Upper lobe of right lung (tissue), 1 donor: ENCODE data around the gene C1QTNF9. TPM values are rescaled to one million over a fixed set of nuclear protein-coding genes. Genes with fewer than 3 reads are reported as not detected.
A peak's percentile ranks its signal among the peaks of the same experiment; 100 is the strongest.
"Not testable (repeated sequence)": the region's sequence is repeated elsewhere in the genome, so short reads cannot be mapped to it uniquely, and the experiment has no call there.

Source experiments
- ATAC-seq: fragments of 200-7000 bp; cut with Tn5 transposase; one replicate; pipeline ENCODE4 v1.9.1; 2020; ENCODE audit warnings: mild to moderate bottlenecking, moderate library complexity
- DNase-seq: peaks from one replicate; pipeline ENCODE4 v3.0.0-alpha.2; 2020
- H3K27ac ChIP-seq: fragments of 200-600 bp; one replicate; pipeline ENCODE4 v1.8.0; 2022
- H3K27me3 ChIP-seq: fragments of 200-600 bp; one replicate; pipeline ENCODE4 v1.8.0; 2022; ENCODE audit warnings: mild to moderate bottlenecking
- H3K36me3 ChIP-seq: fragments of 200-600 bp; one replicate; pipeline ENCODE4 v1.8.0; 2022
- H3K4me1 ChIP-seq: fragments of 200-600 bp; one replicate; pipeline ENCODE4 v1.8.0; 2022
- H3K4me3 ChIP-seq: fragments of 200-600 bp; one replicate; pipeline ENCODE4 v1.8.0; 2022; ENCODE audit warnings: mild to moderate bottlenecking
- H3K9me3 ChIP-seq: fragments of 200-600 bp; one replicate; pipeline ENCODE4 v1.8.0; 2022
- intact Hi-C: fragments of 100-400 bp; cut with DNase I; formaldehyde crosslinking; loops from one replicate; pipeline ENCODE4 v1.11.0; 2022
- long read RNA-seq: library from polyadenylated mRNA; unstranded; transcript quantifications from one replicate; pipeline ENCODE4 v2.0.0, GENCODE V29; 2021
- total RNA-seq: library from RNA; stranded (reverse); fragmentation: NEBNext Ultra II Directional; extraction: Animal tissue kit (Norgen Biotek cat#: 25700); gene quantifications from one replicate; pipeline ENCODE4 v1.2.1, GENCODE V29; 2021
- TF ChIP-seq, protein P1 (sequence below): fragments of 200-600 bp; IDR thresholded peaks from one replicate; pipeline ENCODE4 v1.8.0; 2022; ENCODE audit warnings: antibody characterized with exemption
- donor health status: DM: no; HTN: yes; CAD: no; lungs with severe emphysema.

The C1QTNF9 gene
- not detected for total RNA-seq
- long read RNA-seq, result 0 reads

- H3K9me3 ChIP-seq, H3K27me3 ChIP-seq, ATAC-seq, DNase-seq, H3K4me3 ChIP-seq, H3K27ac ChIP-seq, H3K36me3 ChIP-seq, intact Hi-C loops: not testable (repeated sequence)
- peaks cover 12% of the 10 kb centered on the region for H3K4me1 ChIP-seq
Measured at GRCh38 chr13:24309300-24309699, at the start of gene C1QTNF9. Gene C1QTNF9, plus strand, starts transcription at chr13:24309580. Its CDS starts 6,424 bp downstream, at chr13:24316004.

DNA sequence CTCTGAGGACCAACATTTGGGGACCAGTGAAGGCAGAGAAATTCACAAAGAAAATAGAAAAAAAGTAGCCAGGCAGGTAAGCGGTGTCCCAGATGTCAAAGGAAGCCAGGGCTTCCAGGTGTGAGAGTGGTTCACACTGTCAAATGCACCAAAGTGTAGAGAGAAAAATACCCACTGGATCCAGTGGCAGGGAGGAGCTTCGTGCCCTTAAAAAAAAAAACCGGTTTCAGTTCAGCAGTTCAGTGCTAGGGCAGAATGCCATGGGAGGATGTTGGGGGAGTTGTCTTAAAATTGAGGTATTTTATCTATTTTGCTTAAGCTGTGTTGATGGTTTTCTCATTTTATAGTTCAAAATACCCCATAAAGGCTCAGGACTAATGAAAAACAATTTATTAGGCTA lies 47.8 kb upstream of the C1QTNF9 start:
- H3K9me3 ChIP-seq, result no peaks in the 10 kb centered on the region
- no peaks in the 10 kb centered on the region for H3K27me3 ChIP-seq
- H3K4me1 ChIP-seq, result peaks cover 27% of the 10 kb centered on the region
- intact Hi-C loops, result no loop called here
- TF ChIP-seq, protein P1, sequence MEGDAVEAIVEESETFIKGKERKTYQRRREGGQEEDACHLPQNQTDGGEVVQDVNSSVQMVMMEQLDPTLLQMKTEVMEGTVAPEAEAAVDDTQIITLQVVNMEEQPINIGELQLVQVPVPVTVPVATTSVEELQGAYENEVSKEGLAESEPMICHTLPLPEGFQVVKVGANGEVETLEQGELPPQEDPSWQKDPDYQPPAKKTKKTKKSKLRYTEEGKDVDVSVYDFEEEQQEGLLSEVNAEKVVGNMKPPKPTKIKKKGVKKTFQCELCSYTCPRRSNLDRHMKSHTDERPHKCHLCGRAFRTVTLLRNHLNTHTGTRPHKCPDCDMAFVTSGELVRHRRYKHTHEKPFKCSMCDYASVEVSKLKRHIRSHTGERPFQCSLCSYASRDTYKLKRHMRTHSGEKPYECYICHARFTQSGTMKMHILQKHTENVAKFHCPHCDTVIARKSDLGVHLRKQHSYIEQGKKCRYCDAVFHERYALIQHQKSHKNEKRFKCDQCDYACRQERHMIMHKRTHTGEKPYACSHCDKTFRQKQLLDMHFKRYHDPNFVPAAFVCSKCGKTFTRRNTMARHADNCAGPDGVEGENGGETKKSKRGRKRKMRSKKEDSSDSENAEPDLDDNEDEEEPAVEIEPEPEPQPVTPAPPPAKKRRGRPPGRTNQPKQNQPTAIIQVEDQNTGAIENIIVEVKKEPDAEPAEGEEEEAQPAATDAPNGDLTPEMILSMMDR, result no peak
- DNase-seq, result no peak
- no peak for ATAC-seq
- H3K36me3 ChIP-seq, result no peaks in the 10 kb centered on the region
- no peak overlapping the region for H3K4me3 ChIP-seq
- H3K27ac ChIP-seq, result no peak overlapping the region

DNA sequence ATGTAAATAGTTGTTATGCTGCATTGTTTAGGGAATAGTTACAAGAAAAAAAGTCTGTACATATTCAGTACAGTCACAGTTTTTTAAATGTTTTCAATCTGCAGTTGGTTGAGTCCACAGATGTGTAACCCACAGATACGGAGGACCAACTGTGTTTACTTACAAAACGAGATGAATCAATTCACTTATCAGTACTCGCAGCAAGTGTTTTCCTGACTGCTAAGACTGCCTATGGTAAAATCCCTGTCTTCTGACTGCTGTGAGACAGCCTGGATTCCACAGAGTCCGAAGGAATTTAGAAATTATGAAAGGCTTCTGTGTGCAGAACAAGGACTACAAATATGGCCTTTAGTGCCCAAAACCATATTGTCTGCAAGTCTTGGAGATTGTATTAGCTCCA lies 45.7 kb upstream of the C1QTNF9 start:
- TF ChIP-seq, protein P1, result no peak
- peak overlapping the region; percentile 40 for H3K27ac ChIP-seq
- ATAC-seq, result no peak

DNA sequence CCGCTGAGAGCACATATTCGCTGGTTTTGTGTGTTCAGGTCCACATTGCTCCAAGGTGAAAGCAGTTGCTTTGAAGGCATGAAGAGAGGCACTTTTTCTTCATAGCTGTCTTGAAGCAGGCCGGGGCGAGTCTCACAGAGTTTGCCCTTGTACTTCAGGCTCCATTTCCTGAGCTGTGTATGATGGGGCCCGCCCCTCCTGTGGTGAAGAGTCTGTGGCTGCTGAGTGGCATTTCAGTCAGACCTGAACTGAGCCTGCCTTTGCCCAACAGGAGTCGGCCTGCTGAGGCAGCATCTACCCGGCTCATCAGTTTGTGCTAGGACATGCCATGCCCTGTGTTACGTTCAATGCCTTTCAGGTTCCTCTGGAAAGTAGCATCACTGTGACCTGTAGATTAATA lies 44.4 kb upstream of the C1QTNF9 start:
- no peak overlapping the region for H3K4me3 ChIP-seq
- H3K27me3 ChIP-seq, result no peaks in the 10 kb centered on the region
- ATAC-seq, result peak; percentile 93
- H3K4me1 ChIP-seq, result peaks cover 44% of the 10 kb centered on the region
- DNase-seq, result peak; percentile 80
- TF ChIP-seq, protein P1, result no peak
- H3K36me3 ChIP-seq, result no peaks in the 10 kb centered on the region
- peak overlapping the region; percentile 56 for H3K27ac ChIP-seq
- no peaks in the 10 kb centered on the region for H3K9me3 ChIP-seq
- intact Hi-C loops, result no loop called here

More for the DNA sequence above, 45.7 kb upstream of the C1QTNF9 start:
- Histone ChIP-seq H3K4me1 (peaks cover 42% of the 10 kb centered on the region), H3K27me3 (no peaks in the 10 kb centered on the region), H3K4me3 (no peak overlapping the region), H3K9me3 (no peaks in the 10 kb centered on the region), H3K36me3 (no peaks in the 10 kb centered on the region)
- intact Hi-C loops, result no loop called here
- DNase-seq, result no peak

GRCh38 chr13:24265453-24265852 lies 43.9 kb upstream of the C1QTNF9 start:
- TF ChIP-seq, protein P1, result no peak
- intact Hi-C loops, result no loop called here
- Histone ChIP-seq H3K27ac (peak overlapping the region; percentile 34), H3K4me3 (no peak overlapping the region), H3K27me3 (no peaks in the 10 kb centered on the region), H3K4me1 (peaks cover 49% of the 10 kb centered on the region), H3K9me3 (no peaks in the 10 kb centered on the region), H3K36me3 (no peaks in the 10 kb centered on the region)
- ATAC-seq (no peak), DNase-seq (no peak)

DNA sequence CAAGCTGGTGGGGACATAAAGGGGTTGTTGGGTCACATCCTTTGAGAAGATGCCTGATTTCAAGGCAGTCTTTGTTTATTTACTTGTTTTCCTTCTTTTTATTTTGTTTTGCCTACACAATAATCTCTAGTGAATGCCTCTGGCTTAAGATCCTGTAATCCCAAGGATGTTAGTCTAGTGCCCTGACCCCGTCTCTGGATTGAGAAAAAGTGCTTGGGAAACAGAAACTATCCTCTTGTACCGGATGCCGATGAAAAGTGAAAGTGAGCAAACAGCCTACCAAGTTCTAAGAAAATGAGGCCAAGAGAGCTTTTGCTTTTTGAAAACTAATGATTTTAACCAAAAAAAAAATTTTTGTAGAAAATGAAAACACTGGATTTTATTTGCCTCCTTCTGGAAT lies 42.1 kb upstream of the C1QTNF9 start:
- Histone ChIP-seq H3K27ac (peak overlapping the region; percentile 69), H3K36me3 (no peaks in the 10 kb centered on the region), H3K4me3 (peak overlapping the region; percentile 28), H3K9me3 (no peaks in the 10 kb centered on the region), H3K4me1 (peaks cover 53% of the 10 kb centered on the region), H3K27me3 (no peaks in the 10 kb centered on the region)
- TF ChIP-seq, protein P1, result no peak
- no peak for ATAC-seq
- no peak for DNase-seq
- intact Hi-C loops, result no loop called here
